Activated B cell treated with CpG ODN at 0.5 μM for 24 hours (primary cell): ENCODE data around the gene RPS6KB2. TPM values are rescaled to one million over a fixed set of nuclear protein-coding genes. Genes with fewer than 3 reads are reported as not detected.
A peak's percentile ranks its signal among the peaks of the same experiment; 100 is the strongest.

Source experiments
- ATAC-seq: fragments of 200-7000 bp; cut with Tn5 transposase; one replicate; pipeline ENCODE4 v1.10.0; 2021; ENCODE audit warnings: low read depth, mild to moderate bottlenecking, moderate library complexity
- CTCF ChIA-PET: fragments of 350-600 bp; sonication (Branson Sonifier 250); formaldehyde crosslinking; loops from one replicate; lab custom pipeline; 2021; ENCODE audit warnings: antibody characterized with exemption; lab: Charles Lee
- POLR2A ChIA-PET: fragments of 350-600 bp; sonication (Branson Sonifier 250); formaldehyde crosslinking; loops from one replicate; lab custom pipeline; 2021; ENCODE audit warnings: antibody characterized with exemption; lab: Charles Lee
- DNase-seq: peaks from one replicate; pipeline ENCODE4 v3.0.0; 2022
- H3K27ac Mint-ChIP-seq: one replicate; pipeline ENCODE4 v1.8.0; 2020; ENCODE audit warnings: mixed read lengths
- H3K27me3 Mint-ChIP-seq: one replicate; pipeline ENCODE4 v1.8.0; 2021; ENCODE audit warnings: mixed read lengths
- H3K36me3 Mint-ChIP-seq: one replicate; pipeline ENCODE4 v1.8.0; 2021; ENCODE audit warnings: low read depth, mixed read lengths
- H3K4me1 Mint-ChIP-seq: one replicate; pipeline ENCODE4 v1.8.0; 2021; ENCODE audit warnings: mixed read lengths
- H3K4me3 Mint-ChIP-seq: one replicate; pipeline ENCODE4 v1.8.0; 2020; ENCODE audit warnings: mild to moderate bottlenecking, mixed read lengths
- H3K9me3 Mint-ChIP-seq: one replicate; pipeline ENCODE4 v1.8.0; 2020; ENCODE audit warnings: mixed read lengths
- intact Hi-C: fragments of 100-400 bp; cut with micrococcal nuclease; formaldehyde crosslinking; loops from one replicate; pipeline ENCODE4 v1.15.1; 2024
- total RNA-seq: library from RNA; stranded (reverse); gene quantifications from 2 replicates; pipeline ENCODE4 v1.2.3, GENCODE V29; 2022
- TF ChIP-seq, protein P1 (sequence below): fragments of 200-600 bp; IDR thresholded peaks from one replicate; pipeline ENCODE4 v1.8.0; 2022; ENCODE audit warnings: antibody characterized with exemption, mild to moderate bottlenecking

Gene RPS6KB2
- total RNA-seq, 1 donor from 2014 or later = 74.5 TPM

DNA sequence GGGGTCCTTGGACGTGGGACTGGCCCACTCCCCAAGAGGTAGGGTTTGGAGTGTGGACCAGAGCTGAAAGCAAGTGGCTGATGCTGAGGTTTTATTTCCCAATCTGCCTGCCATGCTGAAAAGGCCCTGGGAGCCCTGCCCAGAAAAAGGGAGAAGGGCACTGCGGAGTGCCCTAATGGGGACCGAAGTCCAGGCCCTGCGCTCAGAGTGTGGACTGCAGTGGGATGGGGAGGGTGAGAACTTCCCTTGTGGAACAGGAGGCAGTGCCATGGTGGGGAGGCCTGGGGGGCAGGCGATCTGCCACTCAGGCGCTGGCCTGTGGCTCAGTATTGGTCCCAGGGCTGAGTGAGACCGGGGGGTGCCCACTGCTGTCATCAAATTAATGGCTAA is 19.9 kb downstream of the RPS6KB2 start:
- intact Hi-C loops = no loop called here
- no peaks in the 10 kb centered on the region for H3K27me3 Mint-ChIP-seq
- DNase-seq = no peak
- no peak for ATAC-seq
- peak overlapping the region; percentile 63 for H3K27ac Mint-ChIP-seq
- ChIA-PET POLR2A (interaction anchor here (1.8 to 33.4 kb wide), 4 partner anchors 9 to 45 kb away, joined by 3 to 1417 read pairs (median 747); partner anchors contain the start of genes CABP4, CORO1B, GPR152 and PPP1CA), CTCF (no interaction called here)
- no peak overlapping the region for H3K4me3 Mint-ChIP-seq
- H3K36me3 Mint-ChIP-seq = no peaks in the 10 kb centered on the region
- TF ChIP-seq, protein P1, sequence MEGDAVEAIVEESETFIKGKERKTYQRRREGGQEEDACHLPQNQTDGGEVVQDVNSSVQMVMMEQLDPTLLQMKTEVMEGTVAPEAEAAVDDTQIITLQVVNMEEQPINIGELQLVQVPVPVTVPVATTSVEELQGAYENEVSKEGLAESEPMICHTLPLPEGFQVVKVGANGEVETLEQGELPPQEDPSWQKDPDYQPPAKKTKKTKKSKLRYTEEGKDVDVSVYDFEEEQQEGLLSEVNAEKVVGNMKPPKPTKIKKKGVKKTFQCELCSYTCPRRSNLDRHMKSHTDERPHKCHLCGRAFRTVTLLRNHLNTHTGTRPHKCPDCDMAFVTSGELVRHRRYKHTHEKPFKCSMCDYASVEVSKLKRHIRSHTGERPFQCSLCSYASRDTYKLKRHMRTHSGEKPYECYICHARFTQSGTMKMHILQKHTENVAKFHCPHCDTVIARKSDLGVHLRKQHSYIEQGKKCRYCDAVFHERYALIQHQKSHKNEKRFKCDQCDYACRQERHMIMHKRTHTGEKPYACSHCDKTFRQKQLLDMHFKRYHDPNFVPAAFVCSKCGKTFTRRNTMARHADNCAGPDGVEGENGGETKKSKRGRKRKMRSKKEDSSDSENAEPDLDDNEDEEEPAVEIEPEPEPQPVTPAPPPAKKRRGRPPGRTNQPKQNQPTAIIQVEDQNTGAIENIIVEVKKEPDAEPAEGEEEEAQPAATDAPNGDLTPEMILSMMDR = no peak
- peaks cover 76% of the 10 kb centered on the region for H3K4me1 Mint-ChIP-seq
- H3K9me3 Mint-ChIP-seq = no peaks in the 10 kb centered on the region

DNA sequence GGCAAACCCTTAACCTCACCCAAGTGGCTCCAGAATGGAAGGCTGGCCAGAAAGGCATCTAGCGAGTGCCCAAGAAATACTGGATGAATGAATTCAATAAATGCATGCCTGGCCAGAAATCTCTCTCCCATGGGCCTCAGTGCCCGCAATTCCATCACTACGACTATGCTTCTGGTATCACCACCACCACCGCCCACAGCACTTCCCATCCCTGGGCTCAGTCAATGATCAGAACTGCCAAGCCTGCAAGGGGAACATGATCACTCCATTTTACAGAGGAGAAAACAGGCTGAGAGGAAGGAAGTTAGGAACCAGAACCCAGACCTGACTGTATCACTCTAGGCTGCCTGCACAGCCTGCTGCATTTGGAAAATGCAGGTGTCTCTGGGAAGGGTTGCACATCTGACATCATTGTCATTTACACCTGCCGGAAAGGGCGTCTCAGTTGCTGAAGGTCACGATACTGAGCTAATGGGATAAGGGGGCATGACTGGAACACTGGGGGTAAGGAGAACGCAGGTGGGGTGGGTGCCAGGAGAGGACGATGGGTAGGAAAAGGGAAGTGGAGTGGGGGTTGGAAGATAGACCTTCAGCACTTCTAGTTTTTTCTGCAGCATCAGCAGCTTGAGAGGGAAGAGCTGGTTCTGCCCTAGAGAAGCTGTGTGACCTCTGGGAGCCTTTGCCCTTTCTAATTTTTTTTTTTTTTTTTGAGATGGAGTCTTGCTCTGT is 21.0 kb downstream of the RPS6KB2 start:
- ChIA-PET POLR2A (interaction anchor here (0.6 to 33.4 kb wide), 7 partner anchors 10 to 56 kb away, joined by 3 to 1417 read pairs (median 4); partner anchors contain the start of genes CABP4, CORO1B, GPR152 and PTPRCAP), CTCF (interaction anchor here (1.4 kb wide), 1 partner anchor 47 kb away, joined by 6 read pairs; the partner anchor contains the start of gene PPP1CA)
- ATAC-seq = no peak
- intact Hi-C loops = no loop called here
- Mint-ChIP-seq H3K4me1 (peaks cover 71% of the 10 kb centered on the region), H3K4me3 (no peak overlapping the region), H3K36me3 (no peaks in the 10 kb centered on the region), H3K9me3 (no peaks in the 10 kb centered on the region), H3K27ac (peak overlapping the region; percentile 42), H3K27me3 (no peaks in the 10 kb centered on the region)
- no peak for DNase-seq
- TF ChIP-seq, protein P1 = no peak

DNA sequence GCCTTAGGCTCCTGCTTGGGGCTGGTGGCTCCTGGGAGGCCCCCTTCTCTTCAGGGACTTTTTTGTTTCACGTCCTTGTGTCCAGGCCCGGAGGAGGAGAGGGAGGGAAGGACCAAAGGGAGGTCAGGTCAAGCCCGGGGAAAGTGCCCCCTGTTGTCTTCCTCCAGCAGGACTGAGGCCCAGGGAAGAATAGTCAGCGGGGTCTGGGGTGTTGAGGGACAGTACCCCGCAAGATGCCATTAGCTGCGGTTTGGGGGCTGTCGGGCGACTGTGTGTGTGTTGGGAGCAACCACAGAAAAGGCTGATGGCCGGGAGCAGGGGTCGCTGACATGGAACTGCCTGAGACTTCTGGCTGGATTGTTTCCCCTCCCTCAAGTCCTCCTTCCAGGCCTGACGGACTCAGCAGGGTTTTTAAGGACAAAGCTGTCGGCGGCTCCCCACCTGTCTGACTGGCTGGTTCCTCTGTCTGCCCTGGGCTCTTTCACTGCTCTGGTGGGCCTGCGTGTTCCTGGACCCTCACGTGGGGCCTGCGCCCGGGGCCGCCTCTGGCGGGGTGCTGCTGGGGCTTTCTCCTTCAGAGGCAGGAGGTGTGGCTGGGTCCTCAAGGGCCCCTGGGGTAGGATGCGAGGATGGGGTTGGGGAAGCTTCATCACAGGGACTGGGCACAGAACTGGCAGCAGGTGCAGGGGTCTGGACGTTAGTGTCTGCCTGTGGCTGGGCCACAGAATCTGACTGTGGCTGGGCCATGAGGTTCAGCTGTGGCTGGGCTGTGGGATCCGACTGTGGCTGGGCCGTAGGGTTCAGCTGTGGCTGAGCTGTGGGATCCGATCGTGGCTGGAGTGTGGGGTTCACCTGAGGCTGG is 22.7 kb downstream of the RPS6KB2 start:
- TF ChIP-seq, protein P1 = no peak
- DNase-seq = no peak
- Mint-ChIP-seq H3K27ac (peak overlapping the region; percentile 18), H3K27me3 (no peaks in the 10 kb centered on the region), H3K36me3 (no peaks in the 10 kb centered on the region), H3K4me3 (no peak overlapping the region), H3K9me3 (no peaks in the 10 kb centered on the region), H3K4me1 (peaks cover 57% of the 10 kb centered on the region)
- CTCF ChIA-PET = no interaction called here
- no peak for ATAC-seq
- intact Hi-C loops = no loop called here
- POLR2A ChIA-PET = interaction anchor here (0.5 to 33.4 kb wide), 6 partner anchors 8 to 1363 kb away, joined by 3 to 1417 read pairs (median 8); partner anchors contain the start of genes CABP4, CORO1B, GPR152 and PTPRCAP

DNA sequence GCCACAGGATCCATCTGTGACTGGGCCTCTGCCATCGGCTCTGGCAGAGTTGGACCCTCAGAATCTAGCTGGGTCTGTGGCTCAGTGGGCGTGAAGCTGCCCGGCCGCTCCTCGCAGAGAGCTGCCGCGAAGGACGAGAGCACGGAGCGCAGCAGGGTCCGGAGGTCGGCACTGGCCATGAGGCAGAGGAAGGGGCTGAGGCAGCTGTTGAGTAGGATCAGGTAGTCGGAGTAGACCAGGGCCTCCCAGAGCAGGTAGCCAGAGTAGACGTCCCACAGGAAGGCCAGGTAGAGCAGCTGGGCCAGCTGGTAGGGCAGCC is 23.3 kb downstream of the RPS6KB2 start:
- intact Hi-C loops = no loop called here
- CTCF ChIA-PET = no interaction called here
- POLR2A ChIA-PET = interaction anchor here (1.1 to 33.4 kb wide), 3 partner anchors 8 to 69 kb away, joined by 7 to 1417 read pairs (median 1417); partner anchors contain the start of genes CABP4, CORO1B, GPR152 and PTPRCAP
- no peaks in the 10 kb centered on the region for H3K27me3 Mint-ChIP-seq
- DNase-seq = no peak
- no peaks in the 10 kb centered on the region for H3K9me3 Mint-ChIP-seq
- H3K4me1 Mint-ChIP-seq = peaks cover 51% of the 10 kb centered on the region
- no peaks in the 10 kb centered on the region for H3K36me3 Mint-ChIP-seq
- H3K4me3 Mint-ChIP-seq = no peak overlapping the region
- H3K27ac Mint-ChIP-seq = peak overlapping the region; percentile 18
- TF ChIP-seq, protein P1 = no peak
- no peak for ATAC-seq
